ENCODE data around the gene ST8SIA6.
"Not testable (repeated sequence)": the region's sequence is repeated elsewhere in the genome, so short reads cannot be mapped to it uniquely, and the experiment has no call there.

Gene ST8SIA6

DNA sequence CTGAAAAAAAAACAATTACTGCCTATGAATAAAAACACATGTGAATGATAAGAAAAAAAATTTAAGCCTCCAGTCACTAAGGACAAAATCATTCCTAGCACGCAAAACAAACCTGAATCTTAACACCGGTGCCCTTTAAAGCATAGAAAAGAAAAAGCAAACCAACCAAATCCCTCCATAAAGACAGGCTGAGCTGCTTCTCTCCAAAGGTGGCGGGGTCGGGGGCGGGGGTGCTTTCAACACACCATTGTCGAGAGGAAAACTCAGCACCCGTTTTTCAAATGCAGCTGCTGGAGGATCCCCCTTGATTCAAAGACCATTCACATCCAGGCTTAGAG is 1.4 kb downstream of the ST8SIA6 start:
- Histone ChIP-seq H3K27me3 (ENCODE audit: control insufficient read depth, insufficient read depth, low read length) (peaks cover 40% of the 10 kb centered on the region), H3K36me3 (ENCODE audit: control insufficient read depth, insufficient read depth, low read length) (no peaks in the 10 kb centered on the region), H3K4me1 (ENCODE audit: control insufficient read depth, insufficient read depth, low read length) (no peaks in the 10 kb centered on the region), H3K9me3 (ENCODE audit: control insufficient read depth, low read length) (peaks cover 7% of the 10 kb centered on the region), H3K4me3 (ENCODE audit: low read length) (no peak overlapping the region), H3K9ac (ENCODE audit: low read length) (no peak overlapping the region)

GRCh38 chr10:17452060-17452841 is 2.1 kb downstream of the ST8SIA6 start:
- H3K9me3 ChIP-seq (ENCODE audit: control insufficient read depth, low read length) = peaks cover 7% of the 10 kb centered on the region
- peaks cover 40% of the 10 kb centered on the region for H3K27me3 ChIP-seq (ENCODE audit: control insufficient read depth, insufficient read depth, low read length)
- H3K36me3 ChIP-seq (ENCODE audit: control insufficient read depth, insufficient read depth, low read length) = no peaks in the 10 kb centered on the region
- no peak overlapping the region for H3K9ac ChIP-seq (ENCODE audit: low read length)
- no peak overlapping the region for H3K4me3 ChIP-seq (ENCODE audit: low read length)
- H3K4me1 ChIP-seq (ENCODE audit: control insufficient read depth, insufficient read depth, low read length) = no peaks in the 10 kb centered on the region

- Histone ChIP-seq H3K27me3 (ENCODE audit: control insufficient read depth, insufficient read depth, low read length) (peaks cover 34% of the 10 kb centered on the region), H3K9me3 (ENCODE audit: control insufficient read depth, low read length) (peaks cover 3% of the 10 kb centered on the region), H3K4me3 (ENCODE audit: low read length) (no peak overlapping the region), H3K36me3 (ENCODE audit: control insufficient read depth, insufficient read depth, low read length) (no peaks in the 10 kb centered on the region), H3K9ac (ENCODE audit: low read length) (no peak overlapping the region), H3K4me1 (ENCODE audit: control insufficient read depth, insufficient read depth, low read length) (no peaks in the 10 kb centered on the region)
These were observed 4.4 kb downstream of the ST8SIA6 start for GRCh38 chr10:17450024-17450423.

DNA sequence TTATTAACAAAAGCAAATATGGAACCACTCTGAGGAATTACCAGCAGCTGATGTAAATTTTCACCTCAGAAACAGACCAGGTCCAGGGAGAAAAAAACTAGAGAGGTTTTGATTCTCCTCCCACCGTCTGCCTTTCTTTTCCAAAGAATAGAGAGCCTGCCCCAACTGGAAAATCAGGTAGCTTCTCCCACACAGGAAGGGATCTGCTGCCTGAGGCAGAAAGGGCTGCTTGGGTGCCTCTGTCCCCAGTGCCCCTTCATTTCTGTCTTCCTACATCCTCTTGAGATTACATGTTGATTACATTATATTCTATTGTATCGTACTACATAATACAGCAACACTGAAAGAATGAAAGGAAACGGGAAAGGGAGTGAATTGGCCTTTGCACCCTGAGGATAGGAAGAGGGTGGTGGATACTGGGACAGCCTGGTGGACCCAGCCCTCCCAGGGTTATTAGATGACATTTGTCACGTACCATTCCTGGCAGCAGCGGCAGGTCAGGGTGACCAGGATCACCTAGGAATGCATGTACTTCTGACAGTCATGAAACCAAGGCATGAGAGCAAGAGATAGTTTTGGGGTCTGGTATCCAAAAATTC is 8.9 kb downstream of the ST8SIA6 start:
- peaks cover 3% of the 10 kb centered on the region for H3K9me3 ChIP-seq (ENCODE audit: control insufficient read depth, low read length)
- H3K9ac ChIP-seq (ENCODE audit: low read length) = no peak overlapping the region
- no peak overlapping the region for H3K4me3 ChIP-seq (ENCODE audit: low read length)
- H3K4me1 ChIP-seq (ENCODE audit: control insufficient read depth, insufficient read depth, low read length) = no peaks in the 10 kb centered on the region
- H3K27me3 ChIP-seq (ENCODE audit: control insufficient read depth, insufficient read depth, low read length) = no peaks in the 10 kb centered on the region
- H3K36me3 ChIP-seq (ENCODE audit: control insufficient read depth, insufficient read depth, low read length) = no peaks in the 10 kb centered on the region

GRCh38 chr10:17444388-17444714 is 10.0 kb downstream of the ST8SIA6 start:
- Histone ChIP-seq H3K4me3 (ENCODE audit: low read length) (no peak overlapping the region), H3K4me1 (ENCODE audit: control insufficient read depth, insufficient read depth, low read length) (no peaks in the 10 kb centered on the region), H3K27me3 (ENCODE audit: control insufficient read depth, insufficient read depth, low read length) (no peaks in the 10 kb centered on the region), H3K9me3 (ENCODE audit: control insufficient read depth, low read length) (no peaks in the 10 kb centered on the region), H3K9ac (ENCODE audit: low read length) (no peak overlapping the region), H3K36me3 (ENCODE audit: control insufficient read depth, insufficient read depth, low read length) (no peaks in the 10 kb centered on the region)

- Histone ChIP-seq H3K4me3 (ENCODE audit: low read length) (no peak overlapping the region), H3K36me3 (ENCODE audit: control insufficient read depth, insufficient read depth, low read length) (no peaks in the 10 kb centered on the region), H3K27me3 (ENCODE audit: control insufficient read depth, insufficient read depth, low read length) (no peaks in the 10 kb centered on the region), H3K4me1 (ENCODE audit: control insufficient read depth, insufficient read depth, low read length) (no peaks in the 10 kb centered on the region), H3K9me3 (ENCODE audit: control insufficient read depth, low read length) (no peaks in the 10 kb centered on the region), H3K9ac (ENCODE audit: low read length) (no peak overlapping the region)
These were observed 10.5 kb downstream of the ST8SIA6 start for GRCh38 chr10:17443707-17444387.

DNA sequence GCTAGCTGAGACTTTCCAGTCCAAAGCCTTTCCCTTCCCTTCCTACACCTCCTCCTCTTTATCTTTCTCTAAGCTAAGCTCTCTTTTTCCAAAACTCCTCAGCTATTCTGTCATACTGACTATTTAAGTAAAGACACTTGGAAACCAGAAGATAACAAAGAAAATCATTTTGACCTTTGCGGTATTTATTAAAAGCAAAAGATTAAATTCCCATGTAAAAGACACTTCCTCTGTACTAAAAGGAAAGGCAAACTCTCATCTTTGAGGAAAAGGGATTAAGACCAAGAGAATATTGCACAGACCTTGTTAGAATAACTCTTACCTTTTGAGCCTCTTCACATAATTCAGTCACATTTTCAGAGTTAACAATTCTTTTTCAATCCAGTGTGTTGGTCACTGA is 15.8 kb downstream of the ST8SIA6 start:
- H3K27me3 ChIP-seq (ENCODE audit: control insufficient read depth, insufficient read depth, low read length) = no peaks in the 10 kb centered on the region
- H3K9ac ChIP-seq (ENCODE audit: low read length) = no peak overlapping the region
- H3K4me3 ChIP-seq (ENCODE audit: low read length) = no peak overlapping the region
- H3K4me1 ChIP-seq (ENCODE audit: control insufficient read depth, insufficient read depth, low read length) = no peaks in the 10 kb centered on the region
- no peaks in the 10 kb centered on the region for H3K36me3 ChIP-seq (ENCODE audit: control insufficient read depth, insufficient read depth, low read length)
- no peaks in the 10 kb centered on the region for H3K9me3 ChIP-seq (ENCODE audit: control insufficient read depth, low read length)

GRCh38 chr10:17436578-17436977 is 17.8 kb downstream of the ST8SIA6 start:
- H3K4me3 ChIP-seq (ENCODE audit: low read length); H3K9ac ChIP-seq (ENCODE audit: low read length); H3K9me3 ChIP-seq (ENCODE audit: control insufficient read depth, low read length); H3K36me3 ChIP-seq (ENCODE audit: control insufficient read depth, insufficient read depth, low read length); H3K4me1 ChIP-seq (ENCODE audit: control insufficient read depth, insufficient read depth, low read length); H3K27me3 ChIP-seq (ENCODE audit: control insufficient read depth, insufficient read depth, low read length): not testable (repeated sequence)

- Histone ChIP-seq H3K9me3 (ENCODE audit: control insufficient read depth, low read length) (no peaks in the 10 kb centered on the region), H3K27me3 (ENCODE audit: control insufficient read depth, insufficient read depth, low read length) (no peaks in the 10 kb centered on the region), H3K4me3 (ENCODE audit: low read length) (no peak overlapping the region), H3K9ac (ENCODE audit: low read length) (no peak overlapping the region), H3K4me1 (ENCODE audit: control insufficient read depth, insufficient read depth, low read length) (no peaks in the 10 kb centered on the region), H3K36me3 (ENCODE audit: control insufficient read depth, insufficient read depth, low read length) (no peaks in the 10 kb centered on the region)
These were observed 18.4 kb downstream of the ST8SIA6 start for GRCh38 chr10:17435953-17436352.

DNA sequence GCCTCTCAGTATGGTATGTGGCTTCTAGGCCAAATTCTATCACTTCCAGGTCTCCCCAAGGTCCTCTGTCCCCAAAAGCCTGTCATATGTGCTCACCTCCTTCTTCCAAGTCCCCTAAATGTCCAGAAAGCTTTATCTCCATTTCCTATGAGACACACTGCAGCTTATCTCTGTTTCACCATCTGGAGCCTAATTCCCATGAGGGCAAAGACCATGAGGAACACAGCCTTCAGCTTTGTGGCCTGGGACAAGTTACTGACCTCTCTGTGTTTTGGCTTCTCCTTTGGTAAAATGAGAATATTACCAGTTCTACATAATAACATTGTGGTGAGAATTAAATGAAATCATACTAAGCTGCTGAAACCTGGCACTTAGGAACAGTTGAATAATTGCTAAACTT is 19.2 kb downstream of the ST8SIA6 start:
- Histone ChIP-seq H3K4me1 (ENCODE audit: control insufficient read depth, insufficient read depth, low read length) (no peaks in the 10 kb centered on the region), H3K36me3 (ENCODE audit: control insufficient read depth, insufficient read depth, low read length) (no peaks in the 10 kb centered on the region), H3K27me3 (ENCODE audit: control insufficient read depth, insufficient read depth, low read length) (no peaks in the 10 kb centered on the region), H3K4me3 (ENCODE audit: low read length) (no peak overlapping the region), H3K9ac (ENCODE audit: low read length) (no peak overlapping the region), H3K9me3 (ENCODE audit: control insufficient read depth, low read length) (no peaks in the 10 kb centered on the region)

DNA sequence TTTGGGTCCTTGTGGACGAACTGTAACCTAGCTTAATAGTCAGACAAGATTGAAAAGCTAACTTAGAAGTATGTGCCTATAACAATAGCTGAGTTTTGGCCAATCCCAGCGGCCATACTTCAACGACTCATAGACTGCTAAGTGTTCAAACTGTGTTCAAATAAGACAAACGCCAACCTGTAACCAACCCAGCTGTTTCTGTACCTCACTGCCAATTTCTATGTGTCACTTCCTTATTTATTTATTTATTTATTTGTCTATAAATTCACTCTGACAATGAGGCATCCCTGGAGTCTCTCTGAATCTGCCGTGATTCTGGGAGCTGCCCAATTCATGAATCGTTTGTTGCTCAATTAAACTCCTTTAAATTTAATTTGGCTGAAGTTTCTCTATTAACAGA is 21.7 kb downstream of the ST8SIA6 start:
- Histone ChIP-seq H3K4me3 (ENCODE audit: low read length) (no peak overlapping the region), H3K36me3 (ENCODE audit: control insufficient read depth, insufficient read depth, low read length) (no peaks in the 10 kb centered on the region), H3K9ac (ENCODE audit: low read length) (no peak overlapping the region), H3K4me1 (ENCODE audit: control insufficient read depth, insufficient read depth, low read length) (no peaks in the 10 kb centered on the region), H3K9me3 (ENCODE audit: control insufficient read depth, low read length) (no peaks in the 10 kb centered on the region), H3K27me3 (ENCODE audit: control insufficient read depth, insufficient read depth, low read length) (no peaks in the 10 kb centered on the region)

GRCh38 chr10:17431871-17432311 is 22.5 kb downstream of the ST8SIA6 start:
- Histone ChIP-seq H3K27me3 (ENCODE audit: control insufficient read depth, insufficient read depth, low read length) (peaks cover 4% of the 10 kb centered on the region), H3K4me3 (ENCODE audit: low read length) (no peak overlapping the region), H3K9me3 (ENCODE audit: control insufficient read depth, low read length) (no peaks in the 10 kb centered on the region), H3K36me3 (ENCODE audit: control insufficient read depth, insufficient read depth, low read length) (no peaks in the 10 kb centered on the region), H3K4me1 (ENCODE audit: control insufficient read depth, insufficient read depth, low read length) (no peaks in the 10 kb centered on the region), H3K9ac (ENCODE audit: low read length) (no peak overlapping the region)

Measured in mucosa of stomach (tissue), 1 donor.